Cardiac muscle cell (in vitro differentiated cells and primary cell): ENCODE data around the gene REPS1. TPM values are rescaled to one million over a fixed set of nuclear protein-coding genes. Genes with fewer than 3 reads are reported as not detected.

Experiments used
- DNase-seq, 2 donors: peaks; one replicate each; pipeline versions ENCODE4 v3.0.0 to v3.0.0-alpha.2; 2010 to 2017; ENCODE audit warnings: low read depth in 1 of 2, low spot score in 1 of 2
- H3K27ac ChIP-seq: fragments of 200-600 bp; sonication (generic); 2 replicates; pipeline ENCODE4 v1.5.1; 2016
- H3K27me3 ChIP-seq: fragments of 200-600 bp; sonication (generic); 2 replicates; pipeline ENCODE4 v1.6.0; 2016; ENCODE audit warnings: control low read depth
- H3K36me3 ChIP-seq: fragments of 200-600 bp; sonication (generic); 2 replicates; pipeline ENCODE4 v1.5.1; 2016; ENCODE audit warnings: control low read depth
- H3K4me1 ChIP-seq: fragments of 200-600 bp; sonication (generic); 2 replicates; pipeline ENCODE4 v1.8.1; 2017; ENCODE audit warnings: low read depth, mild to moderate bottlenecking, mixed run types
- H3K4me3 ChIP-seq: fragments of 200-600 bp; sonication (generic); 2 replicates; pipeline ENCODE4 v1.5.1; 2016; ENCODE audit warnings: mild to moderate bottlenecking
- H3K9me3 ChIP-seq: fragments of 200-600 bp; sonication (generic); 2 replicates; pipeline ENCODE4 v1.5.1; 2017; ENCODE audit warnings: low read depth, mild to moderate bottlenecking, control low read depth
- CTCF ChIP-seq: IDR thresholded peaks from 2 replicates; pipeline ENCODE4 v1.5.1; 2012; ENCODE audit warnings: low read depth, mild to moderate bottlenecking, low read length
- polyA plus RNA-seq: library from polyadenylated mRNA; unstranded; fragments of >200 nt; fragmentation: Nextera tagmentation; extraction: Ambion mirVana; gene quantifications from 2 replicates; pipeline ENCODE4 v1.2.1, GENCODE V29; 2016
- total RNA-seq: library from RNA; depleted of rRNA; stranded (reverse); fragments of >200 nt; gene quantifications from 2 replicates; pipeline ENCODE4 v1.2.3, GENCODE V29; 2016

REPS1 gene
- total and polyA plus RNA-seq, 2 experiments from 2014 or later, result 30.5 to 49.5 TPM

- TF ChIP-seq CTCF, result no peak
- no peak overlapping the region for H3K27ac ChIP-seq
- H3K36me3 ChIP-seq, result no peaks in the 10 kb centered on the region
- H3K4me1 ChIP-seq, result peaks cover 27% of the 10 kb centered on the region
- no peak overlapping the region for H3K4me3 ChIP-seq
- H3K27me3 ChIP-seq, result no peaks in the 10 kb centered on the region
- DNase-seq, result no peak
- H3K9me3 ChIP-seq, result no peaks in the 10 kb centered on the region
Observed at GRCh38 chr6:138970159-138970558, 17.9 kb downstream of the REPS1 start.

GRCh38 chr6:138966870-138967269 lies 21.2 kb downstream of the REPS1 start:
- no peak for TF ChIP-seq CTCF

GRCh38 chr6:138965971-138966370 lies 22.1 kb downstream of the REPS1 start:
- Histone ChIP-seq H3K4me1 (peaks cover 3% of the 10 kb centered on the region), H3K27ac (no peak overlapping the region), H3K9me3 (no peaks in the 10 kb centered on the region), H3K4me3 (no peak overlapping the region), H3K36me3 (no peaks in the 10 kb centered on the region), H3K27me3 (no peaks in the 10 kb centered on the region)
- no peak for DNase-seq
- TF ChIP-seq CTCF, result no peak

More at GRCh38 chr6:138966870-138967269, 21.2 kb downstream of the REPS1 start:
- Histone ChIP-seq H3K9me3 (no peaks in the 10 kb centered on the region), H3K36me3 (no peaks in the 10 kb centered on the region), H3K27ac (no peak overlapping the region), H3K27me3 (no peaks in the 10 kb centered on the region), H3K4me1 (peaks cover 11% of the 10 kb centered on the region), H3K4me3 (no peak overlapping the region)
- DNase-seq, result no peak

GRCh38 chr6:138965291-138965874 lies 22.7 kb downstream of the REPS1 start:
- H3K4me3 ChIP-seq, result no peak overlapping the region
- H3K27me3 ChIP-seq, result no peaks in the 10 kb centered on the region
- no peaks in the 10 kb centered on the region for H3K4me1 ChIP-seq
- no peaks in the 10 kb centered on the region for H3K9me3 ChIP-seq
- no peak for DNase-seq
- no peaks in the 10 kb centered on the region for H3K36me3 ChIP-seq
- H3K27ac ChIP-seq, result no peak overlapping the region
- no peak for TF ChIP-seq CTCF

GRCh38 chr6:138964012-138964411 lies 24.0 kb downstream of the REPS1 start:
- no peak overlapping the region for H3K4me3 ChIP-seq
- no peaks in the 10 kb centered on the region for H3K9me3 ChIP-seq
- DNase-seq, result no peak
- H3K36me3 ChIP-seq, result no peaks in the 10 kb centered on the region
- no peak overlapping the region for H3K27ac ChIP-seq
- no peak for TF ChIP-seq CTCF
- no peaks in the 10 kb centered on the region for H3K27me3 ChIP-seq
- H3K4me1 ChIP-seq, result no peaks in the 10 kb centered on the region
